Mesodermal cell (in vitro differentiated cells): ENCODE measurements around the gene GCNT1. TPM values are rescaled to one million over a fixed set of nuclear protein-coding genes. Genes with fewer than 3 reads are reported as not detected.

Experiments
- H3K27ac ChIP-seq: 2 replicates; pipeline ENCODE4 v1.7.0; 2013; ENCODE audit warnings: mild to moderate bottlenecking, low read depth, low read length, moderate library complexity; ENCODE audit not compliant: severe bottlenecking
- H3K36me3 ChIP-seq: 2 replicates; pipeline ENCODE4 v1.7.1; 2013; ENCODE audit warnings: mild to moderate bottlenecking, low read length, moderate library complexity; ENCODE audit not compliant: control insufficient read depth, insufficient read depth
- H3K4me1 ChIP-seq: one replicate; pipeline ENCODE4 v1.7.1; 2013; ENCODE audit warnings: mild to moderate bottlenecking, low read length; ENCODE audit not compliant: insufficient read depth, control insufficient read depth, poor library complexity, severe bottlenecking
- H3K4me3 ChIP-seq: 2 replicates; pipeline ENCODE4 v1.7.0; 2013; ENCODE audit warnings: low read length, control low read depth, mild to moderate bottlenecking; ENCODE audit not compliant: insufficient read depth, poor library complexity, severe bottlenecking; ENCODE audit errors: extremely low read depth
- H3K9me3 ChIP-seq: 2 replicates; pipeline ENCODE4 v1.7.1; 2013; ENCODE audit warnings: mild to moderate bottlenecking, low read length, moderate library complexity; ENCODE audit not compliant: control insufficient read depth
- WGBS, 2 experiments: methylation state at CpG; one replicate each; pipeline ENCODE4 v1.1.5; 2013; ENCODE audit warnings: missing lambda C conversion rate in 2 of 2; ENCODE audit not compliant: insufficient coverage in 2 of 2; 5-methylcytosine and 5-hydroxymethylcytosine counted together
- polyA plus RNA-seq, 2 experiments: library from polyadenylated mRNA; stranded (reverse); fragments of 50-300 nt; gene quantifications; one replicate each; pipeline ENCODE4 v1.2.3, GENCODE V29; 2013

The GCNT1 gene
- polyA plus RNA-seq (2013, experiment 1 of 2): 5.3 TPM
- 3.1 TPM for polyA plus RNA-seq (2013, experiment 2 of 2)

DNA sequence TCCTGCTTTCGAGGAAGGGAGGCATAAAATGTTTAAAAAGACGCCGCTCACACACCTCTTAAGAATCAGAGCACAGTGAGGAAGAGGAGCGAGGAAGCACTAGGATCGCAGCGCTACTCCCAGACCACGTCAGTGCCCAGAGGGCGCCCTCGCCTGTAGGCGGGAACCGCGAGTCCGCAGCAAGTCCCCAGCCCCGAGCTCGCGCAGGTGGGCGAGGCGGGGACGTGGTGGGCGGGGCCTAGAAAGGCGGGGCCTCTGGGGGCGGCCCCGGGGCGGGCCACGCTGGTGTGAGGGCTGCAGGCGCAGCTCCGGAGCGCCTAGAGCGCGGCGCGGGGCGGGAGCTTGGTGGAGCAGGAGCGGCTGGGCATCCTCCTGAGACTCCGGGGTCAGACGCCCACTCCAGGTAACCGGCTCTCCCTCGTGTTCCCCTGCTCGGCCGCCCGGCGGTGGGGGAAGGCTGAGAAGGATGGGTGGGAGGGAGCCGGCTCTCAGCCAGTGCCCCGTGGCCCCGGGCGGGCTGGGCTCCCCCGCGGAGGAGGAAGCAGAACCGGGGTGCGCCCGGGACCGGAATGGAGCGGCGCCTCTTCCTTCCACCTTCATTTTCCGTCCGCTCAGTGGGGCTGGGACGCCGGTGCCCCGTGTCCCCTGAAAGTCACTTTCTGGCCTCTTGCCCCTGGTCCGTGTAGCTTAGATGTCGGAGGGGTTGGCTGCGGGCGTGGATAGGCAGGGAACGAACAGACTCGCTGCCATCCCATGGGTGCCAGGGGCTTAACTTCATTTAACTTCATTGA is at the start of gene GCNT1:
Gene GCNT1, plus strand, starts transcription at position 280 of the 791 bp plus-strand sequence. CDS start 43,200 bp downstream, outside the sequence.
- H3K9me3 ChIP-seq: no peaks in the 10 kb centered on the region
- no peak within 1 kb of the TSS for H3K27ac ChIP-seq
- 1 to 3% methylated on average over 28 to 47 of the region's 65 CpGs for WGBS, 2 experiments
- H3K4me1 ChIP-seq: peaks cover 14% of the 10 kb centered on the region
- no peaks in the 10 kb centered on the region for H3K36me3 ChIP-seq
- H3K4me3 ChIP-seq: peak within 1 kb of the TSS; percentile 65

DNA sequence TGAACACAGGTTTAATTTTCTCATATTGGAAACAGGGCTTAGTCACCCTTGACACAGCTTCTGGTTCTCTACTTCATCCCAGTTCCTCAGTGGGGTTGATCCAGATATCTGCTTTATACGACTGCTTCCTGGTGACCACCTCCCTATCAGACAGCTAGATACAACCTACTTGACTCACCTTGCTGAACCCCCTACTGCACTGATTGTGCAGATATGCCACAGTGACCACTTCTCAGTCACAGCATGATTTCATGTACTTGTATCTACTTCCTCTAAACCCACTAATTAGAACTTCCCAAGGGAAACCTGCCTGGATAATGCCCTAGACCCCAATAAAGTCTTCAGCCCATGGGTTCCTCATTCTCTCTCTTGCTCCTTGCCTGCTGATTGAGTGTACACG is 46.3 kb upstream of the GCNT1 start:
- Histone ChIP-seq H3K4me1 (no peaks in the 10 kb centered on the region), H3K27ac (no peak overlapping the region), H3K9me3 (peaks cover 14% of the 10 kb centered on the region), H3K4me3 (no peak overlapping the region), H3K36me3 (no peaks in the 10 kb centered on the region)
- 87 to 100% methylated on average over 1 of the region's 2 CpGs for WGBS, 2 experiments

DNA sequence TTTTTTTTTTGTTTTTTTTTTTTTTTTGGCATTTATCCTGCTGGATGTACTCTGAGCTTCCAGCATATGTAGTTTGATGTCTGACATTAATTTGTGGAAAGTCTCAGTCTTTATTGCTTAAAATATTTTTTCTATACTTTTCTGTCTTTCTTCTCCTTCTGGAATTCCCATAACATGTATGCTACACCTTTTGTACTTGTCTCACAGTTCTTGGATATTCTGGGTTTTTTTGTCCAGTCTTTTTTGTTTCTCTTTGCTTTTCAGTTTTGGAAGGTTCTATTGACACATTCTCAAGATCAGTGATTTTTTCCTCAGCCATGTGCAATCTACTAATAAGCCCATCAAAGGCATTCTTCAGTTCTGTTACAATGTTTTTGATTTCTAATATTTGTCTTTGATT is 45.3 kb upstream of the GCNT1 start:
- no peaks in the 10 kb centered on the region for H3K4me1 ChIP-seq
- H3K27ac ChIP-seq: no peak overlapping the region
- peaks cover 14% of the 10 kb centered on the region for H3K9me3 ChIP-seq
- no peaks in the 10 kb centered on the region for H3K36me3 ChIP-seq
- H3K4me3 ChIP-seq: no peak overlapping the region

DNA sequence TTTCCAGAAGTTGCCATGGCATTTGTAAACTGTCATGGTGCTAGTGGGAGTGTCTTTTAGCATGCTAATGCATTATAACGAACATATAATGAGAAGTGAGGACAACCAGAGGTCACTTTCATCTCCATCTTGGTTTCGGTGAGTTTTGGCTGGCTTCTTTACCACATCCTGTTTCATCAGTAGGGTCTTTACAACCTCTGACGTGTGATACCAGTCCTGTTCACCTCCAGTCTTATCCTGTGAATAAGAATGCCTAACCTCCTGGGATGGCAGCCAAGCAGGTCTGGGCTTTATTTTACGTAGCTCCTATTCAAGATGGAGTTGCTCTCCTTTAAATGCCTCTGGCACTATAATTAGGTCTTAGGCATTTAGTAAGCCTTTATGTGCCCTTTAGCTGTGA is 44.3 kb upstream of the GCNT1 start:
- no peaks in the 10 kb centered on the region for H3K36me3 ChIP-seq
- H3K4me3 ChIP-seq: no peak overlapping the region
- no peaks in the 10 kb centered on the region for H3K4me1 ChIP-seq
- peaks cover 14% of the 10 kb centered on the region for H3K9me3 ChIP-seq
- 82 to 87% methylated on average over 3 to 4 of the region's 4 CpGs for WGBS, 2 experiments
- H3K27ac ChIP-seq: no peak overlapping the region

DNA sequence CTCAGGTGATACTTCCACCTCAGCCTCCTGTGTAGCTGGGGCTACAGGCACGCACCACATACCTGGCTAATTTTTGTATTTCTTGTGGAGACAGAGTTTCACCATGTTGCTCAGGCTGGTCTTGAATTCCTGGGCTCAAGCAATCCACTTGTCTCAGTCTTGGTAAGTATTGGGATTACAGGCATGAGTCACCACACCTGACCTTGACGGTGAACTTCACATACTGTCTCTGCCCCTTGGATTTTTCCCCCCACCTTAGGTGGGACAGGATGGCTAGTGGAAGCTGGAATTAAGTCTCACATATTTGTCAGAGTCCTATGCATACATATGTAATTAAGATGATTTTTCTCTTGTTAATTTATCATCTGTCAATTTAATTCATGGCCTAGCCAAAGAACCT is 43.8 kb upstream of the GCNT1 start:
- Histone ChIP-seq H3K9me3 (peaks cover 14% of the 10 kb centered on the region), H3K36me3 (no peaks in the 10 kb centered on the region), H3K4me1 (no peaks in the 10 kb centered on the region), H3K4me3 (no peak overlapping the region), H3K27ac (no peak overlapping the region)
- 100% methylated on average over 1 of the region's 2 CpGs for WGBS, 2 experiments

DNA sequence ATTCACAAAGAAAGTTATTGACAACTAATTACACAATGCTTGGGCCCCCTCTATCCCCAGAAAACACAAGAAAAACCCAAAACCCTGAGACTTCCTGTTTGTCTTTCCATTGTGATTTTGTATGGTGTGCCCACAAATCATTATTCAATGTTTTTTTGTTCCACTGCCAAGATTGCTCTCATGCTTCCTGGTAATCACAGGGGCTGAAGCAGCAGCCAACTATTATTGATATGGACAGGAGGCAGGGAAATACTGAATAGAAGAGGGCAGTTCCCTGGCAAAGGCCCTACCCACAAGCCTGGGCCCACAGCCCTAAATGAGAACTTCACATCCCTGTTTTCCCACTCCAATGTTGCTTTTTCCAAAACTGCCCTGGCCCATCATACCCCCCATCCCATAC is 43.3 kb upstream of the GCNT1 start:
- no peak overlapping the region for H3K4me3 ChIP-seq
- peaks cover 14% of the 10 kb centered on the region for H3K9me3 ChIP-seq
- H3K36me3 ChIP-seq: no peaks in the 10 kb centered on the region
- no peaks in the 10 kb centered on the region for H3K4me1 ChIP-seq
- no peak overlapping the region for H3K27ac ChIP-seq

DNA sequence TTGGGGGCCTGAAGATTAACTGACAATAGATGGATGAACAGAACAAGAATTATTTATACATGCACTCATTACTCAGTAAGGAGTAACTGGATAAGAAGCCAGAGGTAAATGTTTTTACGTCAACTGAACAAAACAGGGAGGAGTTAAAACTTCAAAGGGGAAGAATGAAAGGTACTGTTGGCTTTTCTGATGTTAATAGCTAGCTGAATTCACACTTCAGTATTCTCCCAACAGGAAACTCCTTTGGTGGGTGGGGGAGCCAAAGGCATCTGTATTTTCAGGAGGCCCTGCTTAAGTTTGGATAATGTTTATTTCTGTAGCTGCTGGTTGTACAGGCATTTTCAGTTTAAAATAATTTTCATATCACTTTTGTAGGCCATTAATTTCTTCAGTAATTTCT is 41.6 kb upstream of the GCNT1 start:
- Histone ChIP-seq H3K36me3 (no peaks in the 10 kb centered on the region), H3K9me3 (peaks cover 14% of the 10 kb centered on the region), H3K4me3 (no peak overlapping the region), H3K4me1 (no peaks in the 10 kb centered on the region), H3K27ac (no peak overlapping the region)
- no CpG with 5 or more reads among the region's 1 CpG for WGBS, 2 experiments

DNA sequence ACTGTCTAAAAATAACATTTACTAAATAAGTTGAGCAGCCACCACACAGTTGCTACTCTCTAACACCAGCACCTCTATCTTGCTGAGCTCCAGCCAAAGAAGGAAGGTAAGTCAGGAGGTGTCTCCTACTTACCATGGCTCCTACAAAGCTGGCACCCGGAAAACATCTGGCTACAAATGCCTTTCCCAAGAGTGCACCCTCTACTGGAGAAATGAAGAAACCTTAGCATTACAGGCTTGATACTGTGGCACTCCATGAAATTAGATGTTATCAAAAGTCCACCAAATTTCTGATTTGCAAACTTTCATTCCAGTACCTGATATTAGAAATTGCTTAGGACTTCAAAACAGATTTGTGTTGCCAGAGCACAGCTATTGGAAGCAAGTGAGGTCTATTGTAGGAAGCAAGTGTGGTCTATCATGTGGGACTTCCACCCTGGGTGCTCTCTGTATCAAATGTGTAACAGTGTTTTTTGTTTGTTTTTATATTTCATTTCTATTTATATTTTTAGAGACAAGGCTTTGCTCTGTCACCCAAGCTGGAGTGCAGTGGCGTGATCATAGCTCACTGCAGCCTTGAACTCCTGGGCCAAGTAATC is 39.1 kb upstream of the GCNT1 start:
- WGBS, 2 experiments: 60% methylated on average over 1 of the region's 2 CpGs; no CpG with 5 or more reads in 1 of the 2 experiments
- H3K4me1 ChIP-seq: no peaks in the 10 kb centered on the region
- no peak overlapping the region for H3K4me3 ChIP-seq
- H3K9me3 ChIP-seq: no peaks in the 10 kb centered on the region
- no peak overlapping the region for H3K27ac ChIP-seq
- H3K36me3 ChIP-seq: no peaks in the 10 kb centered on the region

DNA sequence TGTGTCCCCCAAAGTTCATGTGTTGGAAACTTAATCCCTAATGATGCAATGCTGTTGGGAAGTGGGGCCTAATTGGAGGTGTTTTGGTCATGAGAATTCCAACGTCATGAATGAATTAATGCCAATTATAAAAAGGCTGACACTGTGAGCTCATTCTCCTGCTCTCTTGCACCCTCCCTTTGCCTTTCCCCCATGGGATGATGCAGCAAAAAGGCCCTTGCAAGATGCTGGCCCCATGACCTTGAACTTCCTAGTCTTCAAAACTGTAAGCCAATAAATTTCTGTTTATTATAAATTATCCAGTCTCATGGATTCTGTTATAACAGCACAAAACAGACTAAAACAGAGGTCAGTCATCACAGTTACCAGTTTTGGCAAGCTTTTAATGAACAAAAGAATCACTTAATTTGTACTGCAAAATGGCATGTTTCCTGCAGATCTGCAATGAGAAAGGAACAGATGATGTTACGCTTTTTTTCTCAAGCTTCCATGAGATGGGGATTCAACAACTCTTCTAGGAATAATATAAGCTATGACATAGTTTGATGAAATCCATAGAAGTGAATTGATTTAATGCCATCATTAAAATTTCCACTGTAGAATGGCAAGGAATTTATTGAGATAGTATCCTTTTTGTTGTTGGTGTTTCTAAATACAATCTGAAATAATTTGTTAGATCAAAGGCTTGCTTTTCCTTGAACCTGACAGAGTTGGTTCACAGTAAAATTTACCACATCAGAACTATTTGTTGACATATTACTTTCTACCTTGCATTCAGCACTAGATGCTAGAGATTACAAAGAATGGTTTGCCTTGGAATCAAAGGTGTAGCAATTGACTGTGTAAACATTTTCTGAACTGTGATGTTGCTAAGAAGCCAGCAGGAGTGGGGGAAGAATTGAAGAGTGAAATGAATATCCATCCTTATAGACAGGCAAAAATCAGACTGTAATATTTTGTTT is 35.5 kb upstream of the GCNT1 start:
- no peaks in the 10 kb centered on the region for H3K36me3 ChIP-seq
- H3K4me1 ChIP-seq: no peaks in the 10 kb centered on the region
- WGBS, 2 experiments: 50% methylated on average over 2 of the region's 2 CpGs; no CpG with 5 or more reads in 1 of the 2 experiments
- H3K27ac ChIP-seq: no peak overlapping the region
- H3K4me3 ChIP-seq: no peak overlapping the region
- H3K9me3 ChIP-seq: no peaks in the 10 kb centered on the region

DNA sequence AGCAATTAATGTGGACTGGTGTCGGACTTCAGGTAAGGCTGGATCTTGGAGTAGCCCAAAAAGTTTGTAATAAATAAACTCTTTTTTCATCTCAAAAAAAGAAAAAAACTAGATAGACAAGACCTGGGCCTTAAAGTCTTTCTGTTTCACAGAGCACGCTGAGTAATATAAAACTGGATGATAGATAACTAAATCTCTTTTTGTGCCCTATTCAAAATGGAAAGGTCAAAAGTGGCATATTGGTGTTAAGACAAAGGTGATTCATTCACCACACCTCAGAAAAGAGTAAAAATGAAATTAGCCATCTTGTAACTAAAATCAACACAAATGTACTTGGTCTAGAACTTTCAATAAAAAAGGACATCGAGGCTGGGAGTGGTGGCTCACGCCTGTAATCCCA is 34.5 kb upstream of the GCNT1 start:
- no peaks in the 10 kb centered on the region for H3K36me3 ChIP-seq
- H3K4me3 ChIP-seq: no peak overlapping the region
- 96 to 100% methylated on average over 2 to 3 of the region's 4 CpGs for WGBS, 2 experiments
- no peaks in the 10 kb centered on the region for H3K4me1 ChIP-seq
- no peak overlapping the region for H3K27ac ChIP-seq
- no peaks in the 10 kb centered on the region for H3K9me3 ChIP-seq
